Esophagus muscularis mucosa (tissue), 4 donors: Measurements from ENCODE around the gene ATP5F1E.

Experiments
- EP300 ChIP-seq: sonication (generic); formaldehyde crosslinking; IDR thresholded peaks from one replicate; pipeline ENCODE4 v1.6.1; 2017; ENCODE audit warnings: antibody characterized with exemption
- POLR2A ChIP-seq: fragments of 450-650 bp; IDR thresholded peaks from one replicate; pipeline ENCODE4 v1.6.1; 2017; ENCODE audit warnings: antibody characterized with exemption, moderate library complexity, mild to moderate bottlenecking, low read depth
- POLR2AphosphoS5 ChIP-seq, 2 donors: sonication (generic); formaldehyde crosslinking; IDR thresholded peaks; one replicate each; pipeline ENCODE4 v1.6.1; 2017; ENCODE audit warnings: antibody characterized with exemption in 2 of 2
- TF ChIP-seq, protein P1 (sequence below), 3 experiments: fragments of 200-600 bp in 2 of 3; fragments of 450-650 bp in 1 of 3; sonication (generic) in 2 of 3; IDR thresholded peaks; one replicate each; pipeline ENCODE4 v1.5.1; 2017 to 2019; ENCODE audit warnings: antibody characterized with exemption in 3 of 3, mild to moderate bottlenecking in 2 of 3, moderate library complexity in 1 of 3

DNA sequence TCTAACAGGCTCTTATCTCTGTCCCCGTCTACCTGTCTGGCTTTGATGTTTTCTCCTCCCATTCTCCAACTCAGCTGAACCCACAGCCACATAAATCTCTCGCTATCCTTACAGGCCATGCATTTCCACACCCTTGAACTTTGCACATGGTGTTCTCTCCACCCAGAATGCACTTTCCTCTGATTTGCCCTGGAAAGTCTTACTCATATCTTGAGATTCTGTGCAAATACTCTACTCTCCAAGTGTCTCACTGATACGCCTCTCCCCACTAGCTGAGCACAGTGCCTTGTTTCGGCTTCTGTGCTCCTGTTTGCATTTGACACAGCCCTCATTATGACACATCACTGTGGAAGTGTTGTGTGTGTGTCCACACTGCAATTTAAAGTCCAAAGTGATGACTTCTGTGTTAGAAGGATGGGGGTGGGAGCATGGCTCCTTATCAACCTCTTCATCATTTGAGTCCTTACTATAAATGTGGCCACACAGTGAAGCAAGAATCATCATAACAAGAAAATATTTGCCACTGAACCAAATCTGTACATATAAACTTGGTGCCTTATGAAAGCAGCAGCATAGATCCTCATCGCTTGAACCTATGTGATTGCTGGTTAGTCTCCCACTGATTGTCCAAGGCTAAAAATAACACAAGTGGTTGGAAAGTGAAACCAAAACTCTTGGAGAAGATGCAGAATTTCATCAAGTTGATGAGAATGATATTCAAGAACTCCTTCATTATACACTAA lies 16.0 kb upstream of the ATP5F1E start:
- TF ChIP-seq, protein P1, sequence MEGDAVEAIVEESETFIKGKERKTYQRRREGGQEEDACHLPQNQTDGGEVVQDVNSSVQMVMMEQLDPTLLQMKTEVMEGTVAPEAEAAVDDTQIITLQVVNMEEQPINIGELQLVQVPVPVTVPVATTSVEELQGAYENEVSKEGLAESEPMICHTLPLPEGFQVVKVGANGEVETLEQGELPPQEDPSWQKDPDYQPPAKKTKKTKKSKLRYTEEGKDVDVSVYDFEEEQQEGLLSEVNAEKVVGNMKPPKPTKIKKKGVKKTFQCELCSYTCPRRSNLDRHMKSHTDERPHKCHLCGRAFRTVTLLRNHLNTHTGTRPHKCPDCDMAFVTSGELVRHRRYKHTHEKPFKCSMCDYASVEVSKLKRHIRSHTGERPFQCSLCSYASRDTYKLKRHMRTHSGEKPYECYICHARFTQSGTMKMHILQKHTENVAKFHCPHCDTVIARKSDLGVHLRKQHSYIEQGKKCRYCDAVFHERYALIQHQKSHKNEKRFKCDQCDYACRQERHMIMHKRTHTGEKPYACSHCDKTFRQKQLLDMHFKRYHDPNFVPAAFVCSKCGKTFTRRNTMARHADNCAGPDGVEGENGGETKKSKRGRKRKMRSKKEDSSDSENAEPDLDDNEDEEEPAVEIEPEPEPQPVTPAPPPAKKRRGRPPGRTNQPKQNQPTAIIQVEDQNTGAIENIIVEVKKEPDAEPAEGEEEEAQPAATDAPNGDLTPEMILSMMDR (IDR thresholded peaks at IDR 0.05) = no peak
- TF ChIP-seq POLR2A = no peak
- no peak for TF ChIP-seq POLR2AphosphoS5 (IDR thresholded peaks at IDR 0.05)
- no peak for TF ChIP-seq EP300
